HG03175 (cell line): Measurements from ENCODE around the gene MYRIP.
A peak's percentile ranks its signal among the peaks of the same experiment; 100 is the strongest.
"Not testable (repeated sequence)": the region's sequence is repeated elsewhere in the genome, so short reads cannot be mapped to it uniquely, and the experiment has no call there.

Experiments
- ATAC-seq: cut with Tn5 transposase; IDR thresholded peaks from one replicate; pipeline ENCODE4 v1.9.1; 2021; ENCODE audit warnings: mild to moderate bottlenecking, moderate library complexity; ENCODE audit not compliant: unreplicated experiment

The MYRIP gene

DNA sequence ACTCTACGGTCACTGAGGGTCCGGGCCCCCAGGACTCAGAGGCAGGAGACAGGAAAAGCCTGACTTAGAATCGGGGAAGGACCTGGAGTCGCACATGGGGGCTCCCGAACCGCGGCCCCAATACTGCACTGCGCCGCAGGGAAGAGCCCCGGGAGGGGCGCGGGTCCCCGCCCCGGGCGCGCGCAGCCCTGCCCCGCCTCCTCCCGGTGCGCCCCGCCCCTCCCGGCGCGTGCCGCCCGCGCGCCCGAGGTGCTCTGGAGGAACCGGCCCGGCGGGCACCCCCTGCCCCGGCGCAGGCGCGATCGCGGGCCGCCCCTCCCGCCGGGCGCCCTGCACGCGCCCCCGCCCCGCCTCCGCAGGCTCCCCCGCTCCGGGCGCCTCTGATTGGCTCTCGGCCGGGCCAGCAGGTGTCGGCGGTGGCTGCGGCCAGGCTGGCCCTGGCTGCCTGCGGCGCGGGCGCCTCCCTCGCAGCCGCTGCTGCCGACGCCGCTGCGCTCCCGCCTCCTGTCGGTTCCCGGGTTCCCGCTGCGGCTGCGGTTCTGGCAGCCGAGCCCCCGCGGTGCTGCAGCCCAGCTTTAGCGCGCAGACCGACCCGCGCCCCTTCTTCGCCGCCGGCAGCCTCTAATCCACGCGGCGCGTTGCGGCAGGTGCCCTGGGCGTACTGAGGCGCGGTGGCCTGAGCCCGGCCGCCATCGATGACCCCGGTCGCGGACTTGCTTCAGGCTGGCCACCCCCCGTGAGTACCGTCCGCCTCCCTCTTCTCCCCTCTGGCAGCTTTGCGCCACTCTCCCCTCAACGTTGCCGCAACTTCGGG is at the start of gene MYRIP:
Gene MYRIP (plus strand): TSS at position 429 of the 814 bp plus-strand sequence. CDS start 91,208 bp downstream, outside the sequence.
- ATAC-seq = peak; percentile 79

DNA sequence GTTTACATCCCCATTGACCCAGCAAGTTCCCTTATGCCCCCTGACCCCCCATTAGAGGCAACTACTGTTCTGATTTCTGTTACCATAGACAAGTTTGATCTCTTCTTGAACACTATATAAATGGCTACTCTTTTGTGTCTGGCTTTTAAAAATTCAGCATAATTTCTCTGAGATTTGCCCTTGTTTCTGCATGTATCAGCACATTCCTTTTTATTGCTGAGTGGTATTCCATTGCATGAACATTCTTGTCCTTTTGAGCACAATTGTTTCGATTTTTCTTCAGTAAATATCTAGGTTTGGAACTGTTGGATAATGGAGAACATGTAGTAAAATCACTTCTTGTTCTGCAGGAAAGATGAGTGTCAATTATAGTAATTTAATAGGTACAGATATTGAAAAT is 49.1 kb upstream of the MYRIP start:
- ATAC-seq = no peak

DNA sequence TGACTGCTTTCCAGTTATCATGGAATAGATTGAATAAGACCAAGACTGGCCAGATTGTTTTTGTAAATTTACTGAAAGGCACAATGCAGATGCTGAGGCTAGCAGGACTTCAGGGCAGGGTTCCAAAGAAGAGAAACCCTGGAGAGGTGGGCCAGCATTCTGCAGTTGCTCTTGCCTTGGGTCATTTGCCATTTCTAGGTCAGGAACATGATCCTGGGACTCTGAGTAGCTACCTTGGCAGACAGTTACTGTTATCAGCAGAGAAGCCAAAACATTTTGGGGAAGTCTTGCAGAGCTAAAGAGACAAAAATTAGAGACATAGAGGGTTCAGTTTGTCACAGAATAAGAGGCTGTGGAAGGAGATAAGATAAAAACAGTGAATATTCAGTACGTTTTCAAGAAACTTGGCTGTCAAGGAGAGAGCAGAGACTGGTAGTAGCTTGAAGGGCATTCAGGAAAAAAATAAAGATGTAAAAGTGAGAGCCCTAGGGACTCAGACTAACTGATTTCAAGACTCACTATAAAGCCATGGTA is 46.8 kb upstream of the MYRIP start:
- ATAC-seq = no peak

DNA sequence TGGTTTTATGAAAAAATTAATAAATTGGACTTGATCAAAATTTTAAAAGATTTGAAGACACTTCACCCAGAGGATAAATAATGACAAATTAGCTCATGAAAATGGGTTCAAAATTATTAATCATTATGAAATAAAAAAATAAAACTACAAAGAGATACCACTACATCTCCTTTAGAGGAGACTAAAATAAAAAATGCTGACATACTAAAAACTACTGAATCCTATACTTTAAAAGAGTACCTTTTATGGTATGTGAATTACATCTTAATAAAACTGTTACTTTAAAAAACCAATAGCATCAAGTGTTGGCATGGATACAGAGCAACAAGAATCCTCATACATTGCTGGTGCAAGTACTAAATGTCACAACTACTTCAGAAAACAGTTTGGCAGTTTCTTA is 46.0 kb upstream of the MYRIP start:
- ATAC-seq = no peak

DNA sequence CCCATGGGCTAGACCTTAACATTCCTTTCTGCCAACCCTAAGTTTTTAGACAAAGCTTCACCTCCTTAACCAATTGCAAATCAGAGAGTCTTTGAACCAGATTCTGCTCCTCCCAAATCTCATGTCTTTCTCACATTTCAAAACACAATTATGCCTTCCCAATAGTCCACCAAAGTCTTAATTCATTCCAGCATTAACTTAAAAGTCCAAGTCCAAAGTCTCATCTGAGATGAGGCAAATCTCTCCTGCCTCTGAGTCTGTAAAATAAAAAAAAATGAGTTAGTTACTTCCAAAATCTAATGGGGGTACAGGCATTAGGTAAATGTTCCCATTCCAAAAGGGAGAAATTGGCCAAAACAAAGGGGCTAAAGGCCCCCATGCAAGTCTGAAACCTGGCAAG is 43.8 kb upstream of the MYRIP start:
- ATAC-seq = no peak

DNA sequence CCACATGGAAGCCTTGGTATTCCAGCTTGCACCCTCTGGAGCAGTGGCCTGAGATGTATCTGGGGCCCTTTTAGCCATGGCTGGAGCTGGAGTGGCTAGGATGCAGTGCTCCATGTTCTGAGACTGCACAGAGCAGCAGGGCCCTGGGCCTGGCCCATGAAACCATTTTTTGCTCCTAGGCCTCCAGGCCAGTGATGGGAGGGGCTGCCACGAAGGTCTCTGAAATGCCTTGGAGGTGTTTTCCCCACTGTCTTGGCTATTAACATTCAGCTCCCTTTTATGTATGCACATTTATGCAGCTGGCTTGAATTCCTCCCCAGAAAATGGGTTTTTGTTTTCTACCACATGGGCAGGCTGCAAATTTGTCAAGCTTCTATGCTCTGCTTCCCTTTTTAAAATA is 43.0 kb upstream of the MYRIP start:
- ATAC-seq = no peak

DNA sequence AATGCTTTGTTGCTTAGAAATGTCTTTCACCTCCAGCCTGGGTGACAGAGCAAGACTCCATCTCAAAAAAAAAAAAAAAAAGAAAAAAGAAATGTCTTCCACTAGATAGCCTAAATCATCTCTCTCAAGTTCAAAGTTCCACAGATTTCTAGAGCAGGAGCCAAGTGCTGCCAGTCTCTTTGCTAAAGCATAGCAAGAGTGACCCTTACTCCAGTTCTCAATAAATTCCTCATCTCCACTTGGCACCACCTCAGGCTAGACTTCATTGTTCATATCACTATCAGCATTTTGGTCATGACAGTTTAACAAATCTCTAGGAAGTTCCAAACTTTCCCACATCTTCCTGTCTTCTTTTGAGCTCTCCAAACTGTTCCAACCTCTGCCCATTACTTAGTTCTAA is 42.5 kb upstream of the MYRIP start:
- ATAC-seq = not testable (repeated sequence)

DNA sequence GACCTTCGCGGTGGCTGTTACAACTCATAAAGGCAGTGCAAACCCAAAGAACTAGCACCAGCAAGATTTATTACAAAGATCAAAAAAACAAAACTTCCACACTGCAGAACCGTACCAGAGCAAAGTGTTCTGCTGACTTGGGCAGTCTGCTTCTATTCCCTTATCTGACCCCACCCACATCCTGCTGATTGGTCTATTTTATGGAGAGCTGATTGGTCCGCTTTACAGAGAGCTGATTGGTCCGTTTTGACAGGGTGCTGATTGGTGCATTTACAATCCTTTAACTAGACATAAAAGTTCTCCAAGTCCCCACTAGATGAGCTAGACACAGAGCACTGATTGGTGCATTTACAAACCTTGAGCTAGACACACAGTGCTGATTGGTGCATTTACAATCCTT is 31.2 kb upstream of the MYRIP start:
- not testable (repeated sequence) for ATAC-seq

DNA sequence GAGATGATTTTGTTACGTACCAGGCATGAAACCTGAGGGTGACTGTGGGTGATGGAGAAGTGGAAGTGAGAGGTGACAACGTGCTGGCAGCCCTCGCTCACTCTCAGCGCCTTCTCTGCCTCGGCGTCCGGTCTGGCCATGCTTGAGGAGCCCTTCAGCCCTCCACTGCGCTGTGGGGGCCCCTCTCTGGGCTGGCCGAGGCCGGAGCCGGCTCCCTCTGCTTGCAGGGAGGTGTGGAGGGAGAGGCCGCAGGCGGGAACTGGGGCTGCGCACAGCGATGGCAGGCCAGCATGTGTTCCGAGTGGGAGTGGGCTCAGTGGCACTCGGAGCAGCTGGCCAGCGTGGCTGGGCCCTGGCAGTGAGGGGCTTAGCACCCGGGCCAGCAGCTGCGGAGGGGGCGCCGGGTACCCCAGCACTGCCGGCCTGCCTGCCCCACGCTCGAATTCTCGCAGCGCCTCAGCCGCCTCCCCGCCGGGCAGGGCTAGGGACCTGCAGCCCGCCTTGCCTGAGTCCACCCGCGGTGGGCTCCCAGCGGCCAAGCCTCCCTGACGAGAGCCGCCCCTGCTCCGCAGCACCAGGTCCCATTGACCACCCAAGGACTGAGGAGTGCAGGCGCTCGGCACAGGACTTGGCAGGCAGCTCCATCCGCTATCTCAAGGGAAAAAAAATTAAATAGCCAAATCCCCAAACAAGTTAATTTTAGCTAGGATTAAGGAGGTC is 29.7 kb upstream of the MYRIP start:
- no peak for ATAC-seq

DNA sequence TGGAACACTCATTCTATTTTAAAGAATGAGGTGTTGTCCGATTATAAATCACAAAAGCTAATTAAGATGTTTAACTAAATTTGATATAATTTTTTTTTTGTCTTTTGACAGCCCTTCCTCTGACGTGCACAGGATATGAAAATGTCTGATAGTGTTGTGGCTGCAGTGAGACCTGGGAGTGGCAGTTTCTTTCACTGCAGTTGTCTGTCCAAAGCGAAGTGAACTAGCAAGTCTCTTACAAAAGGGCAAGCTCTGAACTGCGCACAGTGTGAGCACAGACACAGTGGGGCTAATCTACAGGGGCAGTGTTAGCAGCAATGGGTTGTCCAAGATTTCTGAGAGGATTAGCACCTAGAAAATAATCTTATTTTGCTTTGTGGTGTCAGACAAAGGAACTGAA is 29.1 kb upstream of the MYRIP start:
- no peak for ATAC-seq

DNA sequence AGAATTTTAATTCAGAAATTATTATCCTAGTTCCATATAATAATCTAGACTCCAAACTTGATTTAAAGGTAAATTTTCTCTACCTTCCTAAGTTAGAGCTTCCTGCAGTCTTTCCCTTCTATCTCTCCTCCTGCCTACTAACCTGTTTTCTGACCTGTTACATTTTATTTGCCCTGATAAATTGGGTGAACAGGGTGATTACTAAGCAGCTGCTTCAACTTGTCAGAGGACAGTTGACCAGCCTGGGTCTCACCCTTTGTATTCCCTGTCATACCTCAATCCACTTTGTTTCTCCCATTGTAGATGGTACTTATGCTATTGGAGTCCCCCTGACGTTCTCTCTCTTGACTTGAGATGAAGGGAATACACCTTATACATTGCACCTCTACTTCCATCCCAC is 28.4 kb upstream of the MYRIP start:
- ATAC-seq = no peak

DNA sequence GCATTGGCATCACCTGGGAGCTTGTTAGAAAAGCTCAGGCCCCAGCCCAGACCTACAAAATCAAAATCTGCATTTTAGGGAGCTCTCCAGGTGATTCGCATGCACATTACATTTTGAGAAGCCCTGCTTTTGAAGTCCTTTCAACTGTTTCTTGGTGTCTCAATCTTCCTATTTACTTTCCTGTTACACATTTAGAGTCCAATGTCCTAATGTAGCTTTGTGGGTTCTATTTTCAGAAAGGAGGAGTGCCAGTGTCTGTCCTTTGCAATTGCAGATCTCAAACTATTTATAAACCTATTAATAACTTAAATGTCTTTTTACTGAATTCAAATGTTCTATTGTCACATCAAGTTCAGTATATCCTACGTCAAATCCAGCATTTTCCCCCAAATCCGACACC is 27.8 kb upstream of the MYRIP start:
- no peak for ATAC-seq

DNA sequence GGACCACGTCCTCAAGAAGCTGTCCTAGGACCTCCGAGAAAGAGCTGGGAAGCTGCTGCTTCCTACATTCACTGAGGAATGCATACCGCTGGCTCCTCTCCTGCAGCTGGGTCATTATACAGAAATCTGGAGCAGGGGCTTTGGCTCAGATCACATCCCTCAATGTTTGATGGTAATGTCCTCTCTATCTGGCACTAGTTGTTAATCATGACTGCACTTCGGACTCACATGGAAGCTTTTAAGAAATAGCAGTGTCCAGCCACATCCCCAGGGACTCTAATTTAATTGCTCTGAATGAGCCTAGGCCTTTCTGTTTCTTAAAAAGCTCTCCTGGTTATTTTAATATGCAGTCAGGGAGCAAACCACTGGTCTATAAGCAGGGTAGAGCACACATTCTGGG is 25.7 kb upstream of the MYRIP start:
- ATAC-seq = no peak

DNA sequence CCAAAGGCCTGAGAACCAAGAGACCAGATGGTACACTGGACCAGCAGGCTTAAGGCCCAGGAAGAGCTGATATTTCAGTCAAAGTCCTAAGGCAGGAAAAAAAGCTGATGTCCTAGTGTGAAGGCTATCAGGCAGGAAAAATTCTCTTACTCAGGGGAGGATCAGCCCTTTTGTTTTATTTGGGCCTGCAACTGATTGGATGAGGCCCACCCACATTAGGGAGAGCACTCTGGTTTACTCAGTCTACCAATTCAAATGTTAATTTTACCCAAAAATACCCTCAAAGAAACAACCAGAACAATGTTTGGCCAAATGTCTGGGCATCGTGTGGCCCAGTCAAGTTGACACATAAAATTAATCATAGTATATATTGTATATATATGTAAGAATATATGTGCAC is 24.5 kb upstream of the MYRIP start:
- no peak for ATAC-seq

DNA sequence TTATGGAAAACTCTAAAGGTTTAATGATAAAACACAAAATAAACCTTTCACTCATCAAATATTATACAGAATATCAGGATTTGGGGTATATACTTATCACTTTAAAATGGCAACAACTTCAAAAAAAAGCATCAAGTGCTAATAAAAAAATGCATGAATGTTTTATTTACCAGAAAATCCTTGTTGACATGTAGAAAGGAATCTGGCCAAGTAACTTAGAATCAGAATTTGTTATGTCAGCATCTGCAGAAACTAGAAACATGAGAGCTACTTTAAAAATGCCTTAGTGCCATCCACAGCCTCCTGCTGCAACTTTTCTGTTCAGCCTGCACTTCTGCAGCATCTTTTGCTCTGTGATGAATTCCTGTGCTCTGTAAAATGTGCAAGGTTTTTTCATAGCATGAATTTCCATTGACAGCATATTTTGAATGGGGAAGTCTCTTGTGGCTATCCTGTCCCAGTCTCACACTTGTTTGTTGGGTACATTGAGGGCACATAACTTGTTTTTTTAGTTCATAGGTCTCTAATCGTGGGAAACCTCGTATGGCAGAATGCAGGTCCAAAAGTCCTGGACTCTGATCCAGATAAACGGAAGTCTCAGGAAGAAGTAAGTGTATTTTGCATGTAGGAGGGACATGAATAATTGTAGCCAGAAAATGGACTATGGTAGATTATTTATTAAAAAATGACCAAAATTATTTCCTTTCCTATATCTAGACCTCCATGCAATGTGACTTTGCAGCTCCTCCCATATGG is 21.1 kb upstream of the MYRIP start:
- ATAC-seq = no peak

DNA sequence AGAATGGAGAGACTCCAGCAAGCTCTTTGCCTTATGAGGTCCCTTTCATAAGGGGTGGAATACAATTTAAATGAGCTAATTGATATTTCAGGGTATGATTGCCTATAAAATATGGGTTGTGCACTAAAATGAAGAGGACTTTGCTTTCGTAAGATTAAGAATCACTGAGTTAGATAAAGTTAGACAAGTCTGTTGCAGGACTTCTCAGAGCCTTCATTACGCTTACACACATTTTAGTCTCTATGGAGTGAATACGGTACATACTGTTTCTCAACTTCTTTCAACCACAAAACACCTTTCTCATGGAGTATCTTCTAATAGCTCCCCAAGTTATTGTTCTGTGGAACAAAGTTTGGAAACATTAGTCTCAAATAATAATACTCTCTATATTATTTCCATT is 17.8 kb upstream of the MYRIP start:
- ATAC-seq = no peak

DNA sequence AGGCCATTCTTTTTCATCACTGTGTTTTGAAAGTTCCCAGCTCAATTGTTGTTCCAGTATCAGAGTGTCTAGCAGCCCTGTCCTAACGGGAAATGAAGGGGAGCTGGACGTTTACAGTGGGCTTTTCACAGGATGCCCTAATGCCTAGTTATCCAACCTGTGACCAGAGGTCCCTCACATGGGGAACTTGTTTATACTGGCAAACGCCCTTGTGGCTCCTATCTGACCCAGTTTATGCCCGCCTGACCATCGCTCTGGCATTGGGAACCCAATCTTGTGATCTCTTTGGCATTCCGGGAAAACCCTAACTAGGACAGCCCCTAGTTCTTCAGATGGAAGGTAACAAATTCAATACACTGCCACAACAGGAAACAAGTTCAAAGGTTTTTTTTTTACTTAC is 14.5 kb upstream of the MYRIP start:
- ATAC-seq = no peak

DNA sequence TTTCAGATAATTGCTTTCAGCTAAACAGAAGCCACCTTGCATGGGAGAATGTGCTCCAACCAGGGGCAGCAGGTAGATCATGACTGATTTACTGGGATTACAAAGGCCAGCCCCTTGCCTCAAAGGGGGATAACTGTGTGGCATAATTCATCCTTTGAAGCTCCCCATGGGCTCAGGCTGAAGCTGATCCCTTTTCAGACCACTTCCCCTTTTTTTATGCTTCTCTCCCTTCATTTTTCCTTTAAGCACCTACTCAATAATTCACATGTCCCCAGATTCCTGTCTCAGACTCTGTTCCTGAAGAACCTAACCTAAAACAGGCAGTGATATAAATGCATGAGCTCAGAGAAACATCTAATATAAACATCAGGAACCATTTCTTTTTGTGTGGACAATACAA is 8.2 kb upstream of the MYRIP start:
- no peak for ATAC-seq

DNA sequence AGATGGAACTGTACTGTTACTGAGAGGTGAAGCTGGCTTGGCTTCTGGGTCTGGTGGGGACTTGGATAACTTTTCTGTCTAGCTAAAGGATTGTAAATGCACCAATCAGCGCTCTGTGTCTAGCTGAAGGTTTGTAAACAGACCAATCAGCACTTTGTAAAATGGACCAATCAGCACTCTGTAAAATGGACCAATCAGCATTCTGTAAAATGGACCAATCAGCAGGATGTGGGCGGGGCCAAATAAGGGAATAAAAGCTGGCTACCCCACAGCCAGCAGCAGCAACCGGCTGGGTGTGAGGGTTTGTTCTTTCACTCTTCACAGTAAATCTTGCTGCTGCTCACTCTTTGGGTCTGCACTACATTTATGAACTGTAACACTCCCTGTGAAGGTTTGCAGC is 6.9 kb upstream of the MYRIP start:
- ATAC-seq = not testable (repeated sequence)

DNA sequence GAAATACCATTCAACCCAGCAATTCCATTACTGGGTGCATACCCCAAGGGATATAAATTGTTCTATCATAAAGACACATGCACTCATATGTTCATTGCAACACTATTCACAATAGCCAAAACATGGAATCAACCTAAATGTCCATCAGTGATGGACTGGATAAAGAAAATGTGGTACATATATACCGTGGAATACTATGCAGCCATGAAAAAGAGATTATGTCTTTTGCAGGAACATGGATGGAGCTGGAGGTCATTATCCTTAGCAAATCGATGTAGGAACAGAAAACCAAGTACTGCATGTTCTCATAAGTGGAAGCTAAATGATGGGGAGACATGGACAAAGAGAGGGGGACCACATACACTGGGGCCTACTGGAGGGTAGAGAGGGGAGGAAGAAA is 5.5 kb upstream of the MYRIP start:
- ATAC-seq = no peak

DNA sequence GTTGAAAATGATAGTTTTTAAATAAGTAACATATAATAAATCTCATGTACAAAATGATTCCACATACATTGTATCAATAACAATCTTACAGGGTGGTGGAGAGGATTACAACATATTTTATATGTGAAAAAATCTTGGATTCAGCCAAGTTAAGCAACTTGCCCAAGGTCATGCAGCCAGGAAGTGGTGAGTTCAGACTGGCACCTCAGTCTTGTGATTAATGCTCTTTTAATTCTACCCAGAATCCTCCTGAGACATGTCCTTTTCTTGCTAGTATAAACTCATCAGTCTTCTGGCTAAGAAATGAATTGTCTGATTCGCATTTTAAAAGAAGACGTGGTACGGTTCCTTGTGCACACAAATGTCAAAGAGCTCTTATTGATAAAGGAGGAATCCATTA is 4.5 kb upstream of the MYRIP start:
- ATAC-seq = no peak
